Smooth muscle cell (in vitro differentiated cells): ENCODE measurements around the gene COL20A1. TPM values are rescaled to one million over a fixed set of nuclear protein-coding genes. Genes with fewer than 3 reads are reported as not detected.

Experiments used
- DNase-seq: peaks from one replicate; lab custom pipeline; 2025; ENCODE audit not compliant: unreplicated experiment; lab: John Stamatoyannopoulos, UW
- H2AFZ ChIP-seq: fragments of 200-600 bp; sonication (generic); 2 replicates; pipeline ENCODE4 v1.6.0; 2016; ENCODE audit warnings: antibody characterized with exemption, low read depth, mild to moderate bottlenecking
- H3F3A ChIP-seq: fragments of 200-600 bp; sonication (generic); 2 replicates; pipeline ENCODE4 v1.6.0; 2017; ENCODE audit warnings: antibody characterized with exemption, low read depth
- H3K27ac ChIP-seq: fragments of 200-600 bp; sonication (generic); 2 replicates; pipeline ENCODE4 v1.5.1; 2016; ENCODE audit warnings: low read depth, mild to moderate bottlenecking
- H3K27me3 ChIP-seq: fragments of 200-600 bp; sonication (generic); 2 replicates; pipeline ENCODE4 v1.6.1; 2016; ENCODE audit warnings: low read depth, mild to moderate bottlenecking
- H3K36me3 ChIP-seq: fragments of 200-600 bp; sonication (generic); 2 replicates; pipeline ENCODE4 v1.5.1; 2016; ENCODE audit warnings: low read depth
- H3K4me1 ChIP-seq: fragments of 200-600 bp; sonication (generic); 2 replicates; pipeline ENCODE4 v1.5.1; 2016; ENCODE audit warnings: low read depth
- H3K4me2 ChIP-seq: fragments of 200-600 bp; sonication (generic); 2 replicates; pipeline ENCODE4 v1.6.0; 2016; ENCODE audit warnings: mild to moderate bottlenecking
- H3K4me3 ChIP-seq: fragments of 200-600 bp; sonication (generic); 2 replicates; pipeline ENCODE4 v1.5.1; 2016; ENCODE audit warnings: mild to moderate bottlenecking
- H3K79me2 ChIP-seq: fragments of 200-600 bp; sonication (generic); 2 replicates; pipeline ENCODE4 v1.6.0; 2016; ENCODE audit warnings: low read depth, mild to moderate bottlenecking
- H3K9ac ChIP-seq: fragments of 200-600 bp; sonication (generic); 2 replicates; pipeline ENCODE4 v1.6.0; 2016; ENCODE audit warnings: low read depth
- H3K9me3 ChIP-seq: fragments of 200-600 bp; sonication (generic); replicated peaks from 2 replicates; pipeline ENCODE4 v1.5.1; 2016; ENCODE audit warnings: low read depth
- H4K20me1 ChIP-seq: fragments of 200-600 bp; sonication (generic); 2 replicates; pipeline ENCODE4 v1.6.0; 2016; ENCODE audit warnings: low read depth
- CTCF ChIP-seq: fragments of 200-600 bp; sonication (generic); IDR thresholded peaks from 2 replicates; pipeline ENCODE4 v1.5.1; 2017; ENCODE audit warnings: borderline replicate concordance, mild to moderate bottlenecking, antibody characterized with exemption; ENCODE audit not compliant: insufficient read depth, poor library complexity, severe bottlenecking
- WGBS: methylation state at CpG from one replicate; pipeline ENCODE4 v1.1.7; 2016; ENCODE audit warnings: low lambda C conversion rate; 5-methylcytosine and 5-hydroxymethylcytosine counted together
- polyA plus RNA-seq: library from polyadenylated mRNA; unstranded; fragments of >200 nt; fragmentation: Nextera tagmentation; extraction: Ambion mirVana; gene quantifications from 2 replicates; pipeline ENCODE4 v1.2.1, GENCODE V29; 2016
- total RNA-seq: library from RNA; depleted of rRNA; stranded (reverse); fragments of >200 nt; gene quantifications from 2 replicates; pipeline ENCODE4 v1.2.3, GENCODE V29; 2014

Gene COL20A1
- total and polyA plus RNA-seq, 2 experiments from 2014 or later: 0.23 to 0.36 TPM

- Histone ChIP-seq H3K4me2 (no peak overlapping the region), H3K79me2 (no peaks in the 10 kb centered on the region), H4K20me1 (peaks cover 99% of the 10 kb centered on the region), H3K9ac (no peak overlapping the region), H3K4me3 (no peak overlapping the region), H2AFZ (no peak overlapping the region), H3F3A (peaks cover 4% of the 10 kb centered on the region), H3K27ac (no peak overlapping the region), H3K36me3 (peaks cover 6% of the 10 kb centered on the region), H3K4me1 (peaks cover 2% of the 10 kb centered on the region), H3K27me3 (no peaks in the 10 kb centered on the region), H3K9me3 (no peaks in the 10 kb centered on the region)
- no peak for TF ChIP-seq CTCF
- no peak for DNase-seq
- 96% methylated on average over 44 of the region's 44 CpGs for WGBS
Observed at GRCh38 chr20:63285636-63286615, 7.1 kb upstream of the COL20A1 start.

- Histone ChIP-seq H3K4me1 (peaks cover 3% of the 10 kb centered on the region), H3K36me3 (peaks cover 6% of the 10 kb centered on the region), H3K9ac (no peak overlapping the region), H3K4me2 (no peak overlapping the region), H3K4me3 (no peak overlapping the region), H3K79me2 (no peaks in the 10 kb centered on the region), H3K9me3 (no peaks in the 10 kb centered on the region), H2AFZ (no peak overlapping the region), H4K20me1 (peaks cover 98% of the 10 kb centered on the region), H3K27me3 (no peaks in the 10 kb centered on the region), H3K27ac (no peak overlapping the region), H3F3A (peaks cover 5% of the 10 kb centered on the region)
- DNase-seq: no peak
- 96% methylated on average over 23 of the region's 23 CpGs for WGBS
- TF ChIP-seq CTCF: no peak
Observed at GRCh38 chr20:63286781-63287696, 5.9 kb upstream of the COL20A1 start.

GRCh38 chr20:63287697-63288580 is 5.0 kb upstream of the COL20A1 start:
- WGBS: 97% methylated on average over 42 of the region's 55 CpGs

More at GRCh38 chr20:63287697-63288580, 5.0 kb upstream of the COL20A1 start:
- Histone ChIP-seq H3K4me3 (no peak overlapping the region), H3K9ac (no peak overlapping the region), H3K4me2 (no peak overlapping the region), H3K27ac (no peak overlapping the region), H3K79me2 (no peaks in the 10 kb centered on the region), H3K27me3 (no peaks in the 10 kb centered on the region), H3F3A (peaks cover 5% of the 10 kb centered on the region), H3K4me1 (peaks cover 3% of the 10 kb centered on the region), H2AFZ (no peak overlapping the region), H4K20me1 (peaks cover 94% of the 10 kb centered on the region), H3K9me3 (no peaks in the 10 kb centered on the region), H3K36me3 (peaks cover 6% of the 10 kb centered on the region)
- DNase-seq: no peak
- TF ChIP-seq CTCF: no peak
